ENCODE results near the gene MYO5A.
A peak's percentile ranks its signal among the peaks of the same experiment; 100 is the strongest.
"Not testable (repeated sequence)": the region's sequence is repeated elsewhere in the genome, so short reads cannot be mapped to it uniquely, and the experiment has no call there.

Gene MYO5A

DNA sequence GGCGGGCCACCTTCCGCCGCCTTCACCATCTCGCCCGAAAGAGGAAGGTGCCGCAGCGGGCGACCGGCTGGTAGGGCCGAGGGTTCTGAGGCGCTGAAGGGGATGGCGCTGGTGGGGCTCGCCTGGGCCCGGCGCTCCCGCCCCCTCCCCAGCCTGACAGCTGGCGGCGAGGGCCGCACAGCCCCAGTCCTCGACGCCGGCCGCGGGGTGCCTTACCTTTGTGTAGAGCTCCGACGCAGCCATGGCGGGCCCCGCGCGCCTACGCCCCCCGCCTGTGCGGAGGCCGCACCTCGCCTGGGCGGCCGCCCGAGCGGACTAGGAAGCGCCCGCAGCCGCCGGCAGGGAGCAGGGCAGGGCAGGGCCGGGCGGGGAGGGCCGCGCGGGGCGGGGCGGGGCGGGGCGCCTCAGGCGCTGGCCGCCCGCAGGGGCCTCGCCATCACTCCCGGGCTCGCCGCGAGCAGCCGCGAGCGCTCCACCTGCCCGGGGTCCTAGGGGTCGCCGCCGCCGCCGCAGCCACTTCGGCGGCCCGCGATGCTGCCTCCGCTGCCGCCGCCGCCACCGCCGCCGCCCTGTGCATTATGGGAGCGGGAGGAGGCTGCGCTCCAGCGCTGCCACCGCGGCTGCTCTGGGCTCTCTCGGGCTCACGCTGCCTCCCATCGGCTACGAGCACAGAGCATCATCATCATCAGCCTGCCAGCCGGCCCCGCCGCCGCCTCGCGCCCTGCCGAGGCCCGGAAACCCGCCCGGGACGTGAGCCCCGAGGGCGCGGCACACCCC is at the start of gene MYO5A:
TSS of gene MYO5A (minus strand) at position 317 of the 777 bp plus-strand sequence. CDS start at position 243, 74 bp downstream.
- DNase-seq: peak; percentile 93

DNA sequence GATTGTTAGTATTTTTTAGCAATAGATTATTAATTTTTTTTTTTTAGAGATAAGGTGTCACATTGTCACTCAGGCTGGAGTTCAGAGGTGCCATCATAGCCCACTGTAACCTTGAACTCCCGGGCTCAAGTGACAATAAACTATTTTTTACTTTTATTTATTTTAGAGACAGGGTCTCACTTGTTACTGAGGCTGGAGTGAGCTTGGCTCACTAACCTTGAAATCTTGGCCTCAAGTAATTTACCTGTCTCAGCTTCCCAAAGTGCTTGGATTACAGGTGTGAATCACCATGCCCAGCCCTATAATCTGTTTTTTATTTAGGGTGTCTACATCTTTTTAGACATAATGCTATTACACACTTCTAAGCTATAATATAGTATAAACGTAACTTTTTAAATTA is 48.0 kb upstream of the MYO5A start:
- DNase-seq: no peak

DNA sequence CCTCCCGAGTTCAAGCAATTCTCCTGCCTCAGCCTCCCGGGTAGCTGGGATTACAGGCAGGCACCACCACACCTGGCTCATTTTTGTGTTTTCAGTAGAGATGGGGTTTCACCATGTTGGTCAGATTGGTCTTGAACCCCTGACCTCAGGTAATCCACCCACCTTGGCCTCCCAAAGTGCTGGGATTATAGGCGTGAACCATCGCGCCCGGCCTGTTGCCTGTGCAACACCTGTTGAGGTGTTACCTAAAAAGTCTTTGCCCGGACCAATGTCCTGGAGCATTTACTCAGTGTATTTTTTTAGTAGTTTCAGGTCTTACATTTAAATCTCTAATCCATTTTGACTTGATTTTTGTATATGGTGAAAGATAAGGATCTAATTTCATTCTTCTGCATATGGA is 46.9 kb upstream of the MYO5A start:
- not testable (repeated sequence) for DNase-seq

DNA sequence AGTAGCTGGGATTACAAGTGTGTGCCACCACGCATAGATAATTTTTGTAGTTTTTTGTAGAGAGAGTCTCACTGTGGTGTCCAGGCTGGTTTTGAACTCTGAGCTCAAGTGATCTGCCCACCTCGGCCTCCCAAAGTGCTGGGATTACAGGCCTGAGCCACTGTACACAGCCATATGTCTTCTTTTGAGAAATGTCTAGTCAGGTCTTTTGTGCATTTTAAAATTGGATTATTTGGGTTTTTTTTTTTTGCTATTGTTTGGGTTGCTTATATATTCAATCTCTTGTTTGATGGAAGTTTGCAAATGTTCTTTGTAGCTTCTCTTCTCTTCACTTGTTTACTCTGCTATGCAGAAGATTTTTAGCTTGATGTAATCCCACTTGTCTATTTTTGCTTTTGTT is 46.4 kb upstream of the MYO5A start:
- no peak for DNase-seq

DNA sequence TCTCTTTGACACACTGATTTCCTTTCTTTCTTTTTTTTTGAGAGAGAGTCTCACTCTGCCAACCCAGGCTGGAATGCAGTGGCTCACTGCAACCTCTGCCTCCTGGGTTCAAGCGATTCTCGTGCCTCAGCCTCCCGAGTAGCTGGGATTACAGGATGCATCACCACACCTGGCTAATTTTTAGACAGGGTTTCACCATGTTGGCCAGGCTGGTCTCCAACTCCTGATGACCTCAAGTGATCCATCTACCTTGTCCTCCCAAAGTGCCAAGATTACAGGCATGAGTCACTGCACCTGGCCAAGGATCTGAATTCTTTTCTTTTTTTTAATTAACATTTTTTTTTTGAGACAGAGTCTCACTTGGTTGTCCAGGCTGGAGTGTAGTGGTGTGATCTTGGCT is 45.9 kb upstream of the MYO5A start:
- not testable (repeated sequence) for DNase-seq

DNA sequence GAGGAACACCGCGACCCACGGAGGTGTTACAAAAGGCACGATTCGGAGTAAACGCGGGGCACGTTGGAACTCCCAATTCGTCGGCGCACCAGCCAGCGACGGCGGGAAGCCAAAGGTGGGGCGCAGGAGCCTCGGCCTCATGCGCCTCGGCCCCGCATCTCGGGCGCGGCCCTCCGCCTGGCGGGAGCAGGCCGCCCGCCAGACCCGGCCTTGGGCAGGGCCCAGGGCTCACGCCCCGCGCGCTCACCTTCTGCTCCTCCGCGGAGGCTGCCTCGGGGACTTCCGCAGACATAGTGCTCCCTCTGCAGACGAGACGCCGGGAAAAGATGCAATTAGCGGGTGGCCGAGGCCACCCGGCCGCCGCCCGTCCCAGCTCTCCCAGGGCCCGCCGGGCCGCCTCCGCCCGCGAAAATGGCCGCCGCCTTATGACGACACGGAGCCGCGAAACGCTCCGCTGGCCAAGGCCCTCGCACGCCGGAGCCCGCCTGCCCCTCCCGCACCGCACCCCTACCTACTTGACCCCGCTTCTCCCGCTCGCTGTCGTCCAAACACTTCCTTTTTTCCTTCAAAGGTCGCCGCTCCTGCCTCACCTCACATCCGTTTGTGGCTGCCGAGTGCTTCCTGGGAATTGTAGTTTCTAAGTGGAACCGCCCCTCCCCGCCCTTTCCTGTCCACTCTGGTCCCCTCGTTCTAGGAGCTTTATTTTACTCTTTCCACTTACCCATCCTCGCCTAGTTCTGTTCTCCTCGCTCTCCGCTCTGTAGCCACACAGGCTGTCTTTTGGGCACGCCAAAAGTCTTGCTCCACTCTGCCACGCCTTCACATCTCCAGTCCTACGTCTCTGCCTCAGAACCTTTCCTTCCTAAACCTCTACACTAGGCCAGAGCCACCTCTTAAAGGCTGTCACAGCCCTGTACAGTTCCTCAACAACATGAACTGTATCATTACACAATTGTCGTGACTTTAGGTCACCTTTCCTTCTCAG is 40.2 kb upstream of the MYO5A start, which contains the start of gene ARPP19:
TSS of gene ARPP19 (minus strand) at position 430 of the 985 bp plus-strand sequence. CDS start at position 292, 138 bp downstream.
- peak; percentile 92 for DNase-seq

DNA sequence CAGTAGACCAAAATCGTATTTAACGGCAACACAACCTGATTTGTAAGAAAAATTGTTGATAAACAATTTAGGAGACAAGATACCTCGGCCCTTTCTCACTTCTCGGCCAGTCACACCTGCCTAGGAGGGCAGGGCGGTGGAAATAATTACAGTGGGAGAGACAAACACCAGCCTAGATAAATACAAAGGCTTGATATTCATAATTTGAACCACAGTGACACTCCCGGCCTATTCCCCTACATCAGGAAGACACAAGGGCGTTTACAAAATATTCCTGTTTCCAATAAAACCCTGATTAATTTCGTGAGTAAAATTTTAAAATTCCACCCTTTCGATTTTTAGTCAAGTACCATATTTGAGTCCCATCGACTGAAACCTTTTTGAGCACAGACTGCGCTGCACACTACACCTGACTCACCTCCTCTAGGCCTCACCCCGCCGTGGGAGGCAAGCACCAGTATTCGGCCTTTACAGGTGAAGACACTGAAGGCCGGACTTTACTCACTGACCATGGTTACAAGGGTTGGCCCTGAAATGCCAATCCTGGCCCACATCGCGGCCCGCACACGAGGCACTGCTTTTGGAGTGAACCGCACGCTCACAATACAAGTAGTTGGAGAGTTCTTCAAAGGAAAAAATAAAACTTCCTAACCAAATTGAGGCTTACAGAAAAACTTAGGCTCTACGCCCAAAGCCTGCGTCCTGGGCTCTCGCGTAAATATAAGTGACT is 39.4 kb upstream of the MYO5A start:
- DNase-seq: peak; percentile 84

DNA sequence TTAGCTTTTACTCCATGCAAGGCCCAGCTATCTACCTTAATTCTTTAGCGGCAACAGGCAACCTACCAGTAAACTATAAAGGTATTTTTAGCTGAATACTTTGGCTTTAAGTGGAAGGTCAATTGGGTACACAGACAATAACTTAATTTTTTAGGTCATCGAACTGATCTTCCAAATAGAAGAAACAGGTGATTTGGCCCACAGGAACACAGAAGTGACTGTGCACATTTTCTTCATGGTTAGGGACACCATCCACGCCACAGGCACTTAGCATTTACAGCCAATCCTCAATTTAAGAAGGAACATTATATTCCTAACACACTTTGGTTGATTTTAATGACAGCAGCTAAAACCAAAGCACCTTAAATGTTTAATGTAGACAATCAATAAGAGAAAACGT is 38.2 kb upstream of the MYO5A start:
- no peak for DNase-seq

DNA sequence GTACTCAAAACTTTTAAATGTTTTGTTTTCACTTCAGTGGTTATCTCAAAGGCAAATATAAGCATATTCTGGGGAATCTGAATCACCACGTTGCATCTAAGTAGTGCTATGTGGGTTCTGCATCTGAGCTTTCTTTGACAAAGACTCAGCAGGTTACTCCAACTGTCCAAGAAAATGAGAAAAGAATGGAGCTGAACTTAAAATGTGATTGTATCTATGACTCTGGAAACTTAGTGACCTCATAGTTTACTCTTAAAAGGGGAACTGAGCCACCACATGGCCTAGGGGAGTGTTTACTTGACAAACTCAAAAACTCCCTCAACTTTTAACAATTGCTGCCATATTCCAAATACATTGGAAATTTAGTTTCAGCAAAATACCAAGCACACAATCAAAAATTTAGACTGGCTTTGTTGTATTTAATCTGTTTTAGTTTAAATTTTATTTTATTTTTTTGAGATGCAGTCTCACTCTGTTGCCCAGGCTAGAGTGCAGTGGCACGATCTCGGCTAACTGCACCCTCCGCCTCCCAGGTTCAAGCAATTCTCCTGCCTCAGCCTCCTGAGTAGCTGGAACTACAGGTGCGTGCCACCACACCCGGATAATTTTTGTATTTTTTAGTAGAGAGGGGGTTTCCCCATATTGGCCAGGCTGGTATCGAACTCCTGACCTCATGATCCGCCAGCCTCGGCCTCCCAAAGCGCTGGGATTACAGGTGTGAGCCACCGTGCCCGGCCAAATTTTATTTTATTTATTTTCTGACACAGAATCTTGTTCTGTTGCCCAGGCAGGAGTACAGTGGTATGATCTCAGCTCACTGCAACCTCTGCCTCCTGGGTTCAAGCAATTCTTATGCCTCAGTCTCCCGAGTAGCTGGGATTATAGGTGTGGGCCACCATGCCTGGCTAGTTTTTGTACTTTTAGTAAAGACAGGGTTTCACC is 37.0 kb upstream of the MYO5A start:
- not testable (repeated sequence) for DNase-seq

DNA sequence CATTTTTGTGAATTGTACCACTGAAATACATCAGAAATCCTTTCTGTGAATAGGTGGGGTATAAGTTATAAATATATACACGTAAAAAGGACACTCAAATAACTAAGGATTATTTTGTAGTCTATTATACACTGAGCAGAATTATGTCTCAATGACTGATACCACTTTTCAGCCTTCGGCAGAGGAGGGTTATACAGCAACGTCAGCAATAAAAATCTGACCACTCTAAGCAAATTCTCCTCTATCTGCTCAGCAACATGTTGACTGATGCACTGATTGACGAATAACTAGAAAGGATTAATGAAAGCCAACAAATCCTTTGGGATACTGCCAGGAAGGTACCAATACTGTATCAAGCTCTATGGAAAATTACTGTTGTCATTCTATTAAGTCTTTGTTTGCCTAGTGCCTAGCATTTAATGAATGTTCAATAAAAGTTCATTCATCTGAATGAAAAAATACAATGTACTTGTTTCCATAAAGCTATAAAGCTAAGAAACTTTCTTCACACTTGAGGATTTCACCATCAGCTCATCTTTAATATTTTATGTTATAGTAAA is 34.9 kb upstream of the MYO5A start:
- DNase-seq: no peak

DNA sequence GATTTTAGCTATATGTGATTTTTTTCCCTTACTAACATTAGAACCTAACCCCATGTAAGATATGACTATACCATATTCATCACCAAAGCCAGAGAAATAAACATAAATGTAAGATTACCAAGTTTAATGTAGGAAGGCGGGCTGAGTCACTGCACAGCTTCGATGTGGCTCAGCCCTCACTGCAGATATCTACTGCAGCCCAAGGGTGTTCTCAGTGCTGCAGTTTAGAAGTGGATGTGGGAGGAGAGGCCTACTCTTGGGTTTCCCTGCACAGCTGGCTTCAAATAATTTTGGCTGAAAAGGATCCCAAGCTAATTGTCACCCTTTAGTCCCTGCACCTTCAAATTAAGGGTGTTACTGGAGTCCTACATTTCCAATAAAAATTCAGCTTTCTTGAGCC is 30.9 kb upstream of the MYO5A start:
- peak; percentile 82 for DNase-seq

DNA sequence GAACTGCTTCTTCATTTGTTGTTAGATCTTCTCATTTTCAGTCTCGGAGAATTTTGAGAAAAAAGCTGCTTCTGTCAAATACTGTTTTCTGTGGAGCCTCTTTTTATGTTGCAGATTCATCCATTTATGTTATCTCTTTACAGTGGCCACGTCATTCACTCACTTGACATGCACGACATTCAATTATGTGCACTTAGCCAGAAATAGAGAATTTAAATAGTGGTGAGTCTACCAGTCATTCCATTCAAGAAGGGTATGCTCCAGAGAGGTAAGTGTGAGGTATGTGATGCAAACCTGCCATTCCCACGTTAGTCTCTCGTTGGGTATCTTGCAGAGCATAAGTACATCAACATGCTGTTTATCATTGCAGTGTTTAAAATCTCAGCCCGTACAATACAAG is 30.3 kb upstream of the MYO5A start:
- no peak for DNase-seq

DNA sequence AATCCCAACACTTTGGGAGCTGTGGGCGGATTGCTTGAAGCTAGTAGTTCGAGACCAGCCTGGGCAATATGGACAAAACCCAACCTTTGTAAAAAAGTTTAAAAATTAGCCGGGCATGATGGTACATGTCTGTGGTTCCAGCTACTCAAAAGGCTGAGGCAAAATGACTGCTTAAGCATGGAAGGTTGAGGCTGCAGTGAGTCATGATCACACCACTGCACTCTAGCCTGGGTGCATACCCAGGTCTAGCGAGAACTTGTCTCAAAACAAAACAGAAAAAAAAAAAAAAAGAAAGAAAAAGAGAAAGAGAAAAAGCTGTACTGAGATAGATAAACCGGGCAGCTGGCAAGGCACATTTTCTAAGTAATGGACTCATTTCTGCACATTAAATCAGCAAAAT is 29.5 kb upstream of the MYO5A start:
- peak; percentile 82 for DNase-seq

DNA sequence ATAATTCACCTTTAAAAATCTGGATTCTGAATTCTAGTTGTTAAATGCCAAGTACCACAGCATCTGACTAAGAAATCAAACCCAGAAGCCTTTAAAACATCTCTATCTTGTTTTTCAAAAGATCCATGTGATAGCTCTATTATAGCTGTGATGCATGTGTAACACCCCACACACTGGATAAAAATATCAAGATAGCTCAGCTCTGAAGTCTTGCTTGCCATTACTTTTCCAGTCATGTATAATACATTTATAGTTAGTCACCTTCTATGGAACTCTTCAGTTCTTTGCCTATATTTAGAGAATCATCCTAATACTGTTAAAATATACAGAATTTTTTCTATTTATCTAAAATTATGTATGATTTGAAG is 28.6 kb upstream of the MYO5A start:
- no peak for DNase-seq

DNA sequence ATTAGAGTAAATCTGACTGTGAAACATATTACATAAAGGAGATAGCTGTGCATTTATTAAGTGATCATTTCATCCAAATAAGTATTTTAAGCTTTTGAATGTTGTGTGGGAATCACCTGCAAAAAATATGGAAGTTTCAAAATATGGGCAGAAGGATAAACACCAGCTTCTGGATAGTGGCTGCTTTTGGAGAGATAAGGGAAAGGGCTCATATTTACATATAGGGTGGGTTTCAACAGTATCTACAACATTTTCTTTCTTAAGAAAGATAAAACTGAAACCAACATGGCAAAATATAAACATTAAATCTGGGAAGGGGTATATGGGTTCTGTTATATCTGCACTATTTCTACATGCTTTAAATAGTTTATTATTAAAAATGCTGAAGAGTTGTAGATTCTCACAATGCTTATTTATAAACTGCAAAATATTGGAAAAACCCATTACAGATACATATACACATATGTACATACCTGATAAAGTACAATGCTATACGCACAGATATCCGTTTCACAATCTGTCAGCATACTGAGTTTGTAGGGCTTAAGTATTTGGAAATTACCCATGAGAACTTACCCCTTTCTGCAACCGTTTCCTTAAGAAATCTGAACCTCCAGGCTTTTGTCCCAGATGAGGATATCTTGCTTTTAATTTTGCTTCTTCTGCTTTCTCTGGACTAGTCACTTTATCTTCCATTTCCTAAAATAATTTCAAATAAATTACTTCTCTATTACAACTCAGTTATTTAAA is 28.0 kb upstream of the MYO5A start:
- no peak for DNase-seq

DNA sequence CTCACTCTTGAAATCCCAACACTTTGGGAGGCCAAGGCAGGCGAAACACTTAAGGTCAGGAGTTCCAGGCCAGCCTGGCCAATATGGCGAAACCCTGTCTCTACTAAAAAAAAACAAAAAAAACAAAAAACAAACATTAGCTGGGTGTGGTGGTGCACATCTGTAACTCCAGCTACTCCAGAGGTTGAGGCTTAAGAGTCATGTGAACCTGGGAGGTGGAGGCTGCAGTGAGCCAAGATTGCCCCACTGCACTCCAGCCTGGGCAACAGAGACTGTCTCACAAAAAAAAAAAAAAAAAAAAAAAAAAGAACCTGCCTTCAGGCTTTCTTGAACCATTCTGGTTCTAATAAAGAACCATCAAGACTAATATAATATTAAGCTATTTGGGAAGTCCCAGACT is 23.6 kb upstream of the MYO5A start:
- DNase-seq: no peak

DNA sequence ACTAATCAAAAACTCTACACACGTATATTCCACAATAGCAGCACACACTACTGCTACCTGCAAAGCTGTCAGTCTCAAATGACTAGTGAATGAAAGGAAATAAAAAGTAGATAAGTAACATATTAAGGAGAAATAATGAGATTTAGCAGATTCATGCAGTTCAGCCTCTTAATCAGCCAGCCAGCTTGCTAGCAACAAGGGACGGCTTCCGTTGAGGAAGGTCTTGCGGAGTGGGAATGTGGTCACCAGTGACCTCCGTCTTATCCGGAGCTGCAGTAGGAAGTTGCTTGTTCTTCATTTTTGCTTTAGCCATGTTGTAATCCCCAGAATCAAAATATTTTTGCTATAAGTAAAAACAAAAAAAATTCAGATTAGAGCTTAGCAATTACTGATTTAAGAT is 23.1 kb upstream of the MYO5A start:
- DNase-seq: no peak

DNA sequence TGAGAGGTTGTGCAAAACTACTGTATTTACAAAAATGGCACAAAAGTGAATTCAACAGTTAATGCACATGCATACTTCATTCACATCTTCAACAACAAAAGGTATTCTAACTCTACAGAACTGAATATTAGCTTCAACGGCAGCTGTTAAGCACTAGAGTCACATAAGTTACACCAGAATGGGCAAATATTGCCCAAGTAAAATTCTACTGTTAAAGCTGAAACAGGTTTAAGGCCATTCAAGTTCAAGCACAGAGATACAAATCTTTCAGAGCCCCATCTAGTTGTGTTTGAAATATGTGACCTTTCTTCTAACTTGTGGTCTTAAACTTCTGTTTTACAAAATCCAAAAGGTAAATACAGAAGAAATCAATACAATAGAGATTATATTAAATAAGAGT is 22.5 kb upstream of the MYO5A start:
- not testable (repeated sequence) for DNase-seq

DNA sequence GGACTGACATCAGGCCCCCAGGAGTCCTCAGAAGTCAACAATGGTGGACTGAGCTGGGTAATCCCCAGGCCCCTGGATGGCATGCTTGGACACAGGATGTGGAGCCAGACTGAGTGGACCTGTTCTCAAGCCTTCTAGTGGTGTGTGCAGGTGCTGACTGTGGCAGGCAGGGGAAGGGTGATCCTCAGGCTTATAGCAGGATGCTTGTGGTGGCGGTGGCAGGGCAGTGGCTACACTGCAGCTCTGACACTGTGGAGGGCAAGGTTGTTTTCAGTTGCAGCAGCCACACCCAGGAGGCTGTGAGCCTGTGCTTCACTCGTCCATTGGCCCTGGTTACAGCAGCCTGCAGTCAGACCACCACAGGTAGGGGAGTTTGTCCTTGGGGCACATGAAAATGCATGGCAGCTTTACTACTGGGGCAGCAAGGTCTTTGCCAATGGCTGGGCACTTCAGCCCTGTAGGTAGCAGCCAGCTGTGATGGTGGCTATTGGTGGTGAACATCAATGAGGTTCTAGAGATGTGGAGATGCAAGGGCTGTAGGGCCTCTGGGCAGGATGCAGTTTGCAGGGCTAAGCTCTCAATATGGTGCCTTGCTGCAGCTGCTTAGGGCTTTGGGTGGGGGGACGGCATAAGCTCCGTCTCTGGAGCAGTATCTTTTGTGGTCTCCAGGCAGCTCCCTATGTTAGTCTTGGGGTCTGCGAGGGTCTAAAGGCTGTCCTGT is 17.5 kb upstream of the MYO5A start:
- no peak for DNase-seq

DNA sequence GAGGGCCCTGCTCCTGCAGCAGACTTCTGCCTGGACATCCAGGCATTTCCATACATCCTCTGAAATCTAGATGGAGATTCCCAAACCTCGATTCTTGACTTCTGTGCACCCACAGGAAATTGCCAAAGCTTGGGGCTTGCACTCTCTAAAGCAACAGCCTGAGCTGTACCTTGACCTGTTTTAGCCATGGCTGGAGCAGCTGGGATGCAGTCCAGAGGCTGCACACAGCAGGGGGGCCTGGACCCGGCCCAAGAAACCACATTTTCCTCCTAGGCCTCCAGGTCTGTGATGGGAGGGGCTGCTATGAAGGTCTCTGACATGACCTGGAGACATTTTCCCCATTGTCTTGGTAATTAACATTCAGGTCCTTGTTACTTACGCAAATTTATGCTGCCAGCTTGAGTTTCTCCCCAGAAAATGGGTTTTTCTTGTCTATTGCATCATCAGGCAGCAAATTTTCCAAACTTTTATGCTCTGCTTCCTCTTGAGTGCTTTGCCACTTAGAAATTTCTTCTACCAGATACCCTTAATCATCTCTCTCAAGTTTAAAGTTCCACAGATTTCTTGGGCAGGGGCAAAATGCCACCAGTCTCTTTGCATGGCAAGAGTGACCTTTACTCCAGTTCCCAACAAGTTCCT is 11.8 kb upstream of the MYO5A start:
- no peak for DNase-seq
